B cell (primary cell): ENCODE data around the gene FAM81A. TPM values are rescaled to one million over a fixed set of nuclear protein-coding genes. Genes with fewer than 3 reads are reported as not detected.

ENCODE experiments used
- ATAC-seq: fragments of 200-7000 bp; cut with Tn5 transposase; one replicate; pipeline ENCODE4 v1.10.0; 2021; ENCODE audit warnings: low read depth, mild to moderate bottlenecking, moderate number of reproducible peaks, moderate library complexity
- CTCF ChIA-PET: fragments of 350-600 bp; sonication (Branson Sonifier 250); formaldehyde crosslinking; loops from one replicate; lab custom pipeline; 2021; ENCODE audit warnings: antibody characterized with exemption, inconsistent platforms; lab: Charles Lee
- POLR2A ChIA-PET: fragments of 350-600 bp; sonication (Branson Sonifier 250); formaldehyde crosslinking; loops from one replicate; lab custom pipeline; 2021; ENCODE audit warnings: antibody characterized with exemption; lab: Charles Lee
- DNase-seq: peaks from one replicate; pipeline ENCODE4 v3.0.0; 2013
- H2AFZ ChIP-seq: 2 replicates; pipeline ENCODE4 v1.6.1; 2012; ENCODE audit warnings: mild to moderate bottlenecking, low read depth, low read length; ENCODE audit not compliant: insufficient read depth, poor library complexity, severe bottlenecking
- H3K27ac ChIP-seq, 2 donors: 1 replicate in 1 of 2; 2 replicates in 1 of 2; pipeline ENCODE4 v1.5.1; 2012 to 2013; ENCODE audit warnings: low read length in 2 of 2, mild to moderate bottlenecking in 2 of 2, moderate library complexity in 1 of 2
- H3K27me3 ChIP-seq, 4 experiments: fragments of 200-600 bp in 1 of 4; sonication (generic) in 1 of 4; replicated peaks in 1 of 4; 1 replicate in 2 of 4; 2 replicates in 2 of 4; pipeline versions ENCODE4 v1.6.1 to v1.7.0; 2013 to 2016; ENCODE audit warnings: low read length in 3 of 4, mild to moderate bottlenecking in 2 of 4, mixed read lengths in 1 of 4, moderate library complexity in 1 of 4; ENCODE audit not compliant: insufficient read depth in 4 of 4, control insufficient read depth in 3 of 4; ENCODE audit errors: control extremely low read depth in 1 of 4
- H3K36me3 ChIP-seq, 2 experiments: replicated peaks in 1 of 2; 1 replicate in 1 of 2; 2 replicates in 1 of 2; pipeline versions ENCODE4 v1.6.1 to v1.7.1; 2013; ENCODE audit warnings: low read length in 1 of 2; ENCODE audit not compliant: insufficient read depth in 2 of 2, control insufficient read depth in 1 of 2; ENCODE audit errors: control extremely low read depth in 1 of 2, extremely low read depth in 1 of 2
- H3K4me1 ChIP-seq, 2 donors: fragments of 200-600 bp in 1 of 2; sonication (generic) in 1 of 2; 1 replicate in 1 of 2; 2 replicates in 1 of 2; pipeline versions ENCODE4 v1.5.1 to v1.6.1; 2013 to 2017; ENCODE audit warnings: low read length in 2 of 2; ENCODE audit not compliant: control insufficient read depth in 2 of 2, insufficient read depth in 2 of 2
- H3K4me2 ChIP-seq: replicated peaks from 2 replicates; pipeline ENCODE3; 2012; ENCODE audit warnings: mild to moderate bottlenecking, low read depth, low read length; ENCODE audit not compliant: poor library complexity, severe bottlenecking
- H3K4me3 ChIP-seq, 5 experiments: fragments of 200-600 bp in 1 of 5; sonication (generic) in 1 of 5; 1 replicate in 3 of 5; 2 replicates in 2 of 5; pipeline versions ENCODE4 v1.5.1 to v1.7.0; 2011 to 2016; ENCODE audit warnings: low read length in 4 of 5, mild to moderate bottlenecking in 4 of 5, low read depth in 2 of 5, control low read depth in 1 of 5, moderate library complexity in 1 of 5; ENCODE audit not compliant: insufficient read depth in 1 of 5; ENCODE audit errors: control extremely low read depth in 1 of 5, extremely low read depth in 1 of 5
- H3K79me2 ChIP-seq: fragments of 200-600 bp; sonication (generic); one replicate; pipeline ENCODE4 v1.6.0; 2016; ENCODE audit warnings: low read length; ENCODE audit not compliant: control insufficient read depth, insufficient read depth
- H3K9ac ChIP-seq: fragments of 200-600 bp; sonication (generic); 2 replicates; pipeline ENCODE4 v1.6.1; 2017; ENCODE audit warnings: mild to moderate bottlenecking, low read length, moderate library complexity
- H3K9me3 ChIP-seq, 3 donors: one replicate each; pipeline versions ENCODE4 v1.6.1 to v1.7.1; 2013; ENCODE audit warnings: low read length in 2 of 3; ENCODE audit not compliant: control insufficient read depth in 2 of 3, insufficient read depth in 1 of 3; ENCODE audit errors: control extremely low read depth in 1 of 3
- H4K20me1 ChIP-seq: 2 replicates; pipeline ENCODE4 v1.6.0; 2012; ENCODE audit warnings: mild to moderate bottlenecking, low read length; ENCODE audit not compliant: insufficient read depth, control insufficient read depth, poor library complexity, severe bottlenecking
- H3K27ac Mint-ChIP-seq: one replicate; pipeline ENCODE4 v1.8.0; 2021; ENCODE audit warnings: mixed read lengths
- H3K27me3 Mint-ChIP-seq: one replicate; pipeline ENCODE4 v1.8.0; 2021; ENCODE audit warnings: mixed read lengths
- H3K4me1 Mint-ChIP-seq: one replicate; pipeline ENCODE4 v1.8.0; 2021; ENCODE audit warnings: mixed read lengths
- H3K4me3 Mint-ChIP-seq: one replicate; pipeline ENCODE4 v1.8.0; 2021; ENCODE audit warnings: mixed read lengths
- H3K9me3 Mint-ChIP-seq: one replicate; pipeline ENCODE4 v1.8.0; 2022; ENCODE audit warnings: mixed read lengths; ENCODE audit not compliant: insufficient read depth
- EZH2 ChIP-seq: IDR thresholded peaks from 2 replicates; pipeline ENCODE4 v1.6.1; 2012; ENCODE audit warnings: borderline replicate concordance, low read depth, mild to moderate bottlenecking, moderate library complexity, low read length; ENCODE audit not compliant: insufficient read depth, poor library complexity, severe bottlenecking
- WGBS: methylation state at CpG from one replicate; pipeline ENCODE4 v1.1.5; 2013; ENCODE audit warnings: missing lambda C conversion rate; ENCODE audit not compliant: insufficient coverage; 5-methylcytosine and 5-hydroxymethylcytosine counted together
- intact Hi-C: fragments of 100-400 bp; cut with micrococcal nuclease; formaldehyde crosslinking; loops from one replicate; pipeline ENCODE4 v1.10.0; 2022
- polyA plus RNA-seq: library from polyadenylated mRNA; depleted of rRNA; stranded (reverse); fragments of >200 nt; gene quantifications from 2 replicates; pipeline ENCODE4 v1.2.3, GENCODE V29; 2012
- total RNA-seq, 2 donors: library from RNA; stranded (reverse); fragments of 120-200 nt in 1 of 2; gene quantifications; 1 replicate in 1 of 2; 2 replicates in 1 of 2; pipeline versions ENCODE4 v1.2.3 to v1.2.4, GENCODE V29; 2013 to 2022
- TF ChIP-seq, protein P1 (sequence below): fragments of 200-600 bp; IDR thresholded peaks from one replicate; pipeline ENCODE4 v1.8.0; 2022; ENCODE audit warnings: antibody characterized with exemption, mild to moderate bottlenecking

FAM81A gene
- total and polyA plus RNA-seq, 2 donors (not counting 1 experiment from before 2014, with no cell fraction given): 2.0 to 3.9 TPM

DNA sequence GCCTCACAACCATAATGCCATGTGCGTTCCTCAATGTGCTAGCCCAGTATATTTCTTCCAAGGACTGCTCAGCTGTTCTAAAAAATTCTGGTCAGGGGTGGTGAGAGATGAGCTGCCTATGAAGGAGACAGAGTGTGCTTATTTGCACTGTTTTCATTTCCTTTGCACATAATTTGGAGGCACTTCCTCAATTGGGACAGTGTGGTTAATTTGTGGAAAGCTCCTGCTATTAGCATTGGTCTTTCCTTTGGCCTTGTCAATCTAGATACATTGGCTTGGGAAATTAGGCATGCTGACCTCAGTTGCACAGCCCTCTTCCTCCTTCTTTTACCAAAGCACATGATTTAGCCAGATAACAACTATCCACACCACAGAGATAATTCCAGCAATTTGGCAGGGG is 9.4 kb downstream of the FAM81A start:
- no peak overlapping the region for H3K9ac ChIP-seq
- H3K9me3 ChIP-seq: no peaks in the 10 kb centered on the region
- H3K9me3 Mint-ChIP-seq: no peaks in the 10 kb centered on the region
- 100% methylated on average over 1 of the region's 1 CpG for WGBS
- intact Hi-C loops: no loop called here
- H3K27ac Mint-ChIP-seq: no peak overlapping the region
- no peaks in the 10 kb centered on the region for H3K27me3 Mint-ChIP-seq
- ATAC-seq: no peak
- no peak overlapping the region for H3K27ac ChIP-seq
- H3K27me3 ChIP-seq: no peaks in the 10 kb centered on the region
- H3K36me3 ChIP-seq: no peaks in the 10 kb centered on the region
- no peaks in the 10 kb centered on the region for H4K20me1 ChIP-seq
- H3K4me1 Mint-ChIP-seq: peaks cover 21% of the 10 kb centered on the region
- ChIA-PET POLR2A (no interaction called here), CTCF (interaction anchor here (0.7 kb wide), 1 partner anchor 81 kb away, joined by 3 read pairs; no protein-coding TSS in a partner anchor)
- TF ChIP-seq EZH2: no peak
- TF ChIP-seq, protein P1, sequence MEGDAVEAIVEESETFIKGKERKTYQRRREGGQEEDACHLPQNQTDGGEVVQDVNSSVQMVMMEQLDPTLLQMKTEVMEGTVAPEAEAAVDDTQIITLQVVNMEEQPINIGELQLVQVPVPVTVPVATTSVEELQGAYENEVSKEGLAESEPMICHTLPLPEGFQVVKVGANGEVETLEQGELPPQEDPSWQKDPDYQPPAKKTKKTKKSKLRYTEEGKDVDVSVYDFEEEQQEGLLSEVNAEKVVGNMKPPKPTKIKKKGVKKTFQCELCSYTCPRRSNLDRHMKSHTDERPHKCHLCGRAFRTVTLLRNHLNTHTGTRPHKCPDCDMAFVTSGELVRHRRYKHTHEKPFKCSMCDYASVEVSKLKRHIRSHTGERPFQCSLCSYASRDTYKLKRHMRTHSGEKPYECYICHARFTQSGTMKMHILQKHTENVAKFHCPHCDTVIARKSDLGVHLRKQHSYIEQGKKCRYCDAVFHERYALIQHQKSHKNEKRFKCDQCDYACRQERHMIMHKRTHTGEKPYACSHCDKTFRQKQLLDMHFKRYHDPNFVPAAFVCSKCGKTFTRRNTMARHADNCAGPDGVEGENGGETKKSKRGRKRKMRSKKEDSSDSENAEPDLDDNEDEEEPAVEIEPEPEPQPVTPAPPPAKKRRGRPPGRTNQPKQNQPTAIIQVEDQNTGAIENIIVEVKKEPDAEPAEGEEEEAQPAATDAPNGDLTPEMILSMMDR: no peak
- H2AFZ ChIP-seq: no peak overlapping the region
- H3K79me2 ChIP-seq: no peaks in the 10 kb centered on the region
- peaks cover 7 to 11% of the 10 kb centered on the region in 2 donors for H3K4me1 ChIP-seq
- DNase-seq: no peak
- H3K4me3 Mint-ChIP-seq: no peak overlapping the region
- no peak overlapping the region for H3K4me2 ChIP-seq
- H3K4me3 ChIP-seq: no peak overlapping the region

DNA sequence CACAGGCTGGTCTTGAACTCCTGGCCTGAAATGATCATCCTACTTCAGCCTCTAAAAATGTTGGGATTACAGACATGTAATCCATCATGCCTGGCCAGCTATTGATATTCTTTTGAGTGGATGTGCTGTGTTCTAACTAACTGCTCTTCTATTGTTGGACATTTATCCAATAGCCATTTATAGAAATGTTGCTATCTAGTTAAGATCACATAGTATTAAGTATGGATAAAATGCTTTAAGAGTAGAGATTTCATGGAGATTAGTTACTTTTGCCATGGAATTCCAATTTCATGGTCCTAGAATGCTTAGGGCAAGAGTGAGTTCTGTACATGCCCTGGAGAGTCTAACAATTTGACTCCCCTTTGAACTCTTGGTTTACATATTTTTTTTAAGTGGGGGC is 10.9 kb downstream of the FAM81A start:
- POLR2A ChIA-PET: no interaction called here
- no peak for ATAC-seq

More for the DNA sequence above, 10.9 kb downstream of the FAM81A start:
- Mint-ChIP-seq H3K27me3 (no peaks in the 10 kb centered on the region), H3K4me1 (peaks cover 12% of the 10 kb centered on the region), H3K9me3 (no peaks in the 10 kb centered on the region), H3K27ac (no peak overlapping the region), H3K4me3 (no peak overlapping the region)
- no peaks in the 10 kb centered on the region for H4K20me1 ChIP-seq
- no peaks in the 10 kb centered on the region for H3K79me2 ChIP-seq
- H2AFZ ChIP-seq: no peak overlapping the region
- H3K4me3 ChIP-seq: no peak overlapping the region
- no peaks in the 10 kb centered on the region for H3K36me3 ChIP-seq
- no peaks in the 10 kb centered on the region for H3K27me3 ChIP-seq
- H3K9ac ChIP-seq: no peak overlapping the region
- no peak for DNase-seq
- no peak overlapping the region for H3K4me2 ChIP-seq
- H3K4me1 ChIP-seq: peaks cover 4 to 11% of the 10 kb centered on the region in 2 donors
- TF ChIP-seq EZH2: no peak
- TF ChIP-seq, protein P1: no peak
- H3K9me3 ChIP-seq: no peaks in the 10 kb centered on the region
- no peak overlapping the region for H3K27ac ChIP-seq
- intact Hi-C loops: no loop called here
- CTCF ChIA-PET: no interaction called here
